A549 (cell line): ENCODE measurements around the gene SLC66A2. TPM values are rescaled to one million over a fixed set of nuclear protein-coding genes. Genes with fewer than 3 reads are reported as not detected.

Experiments
- ATAC-seq, 2 experiments: fragments of 200-7000 bp in 1 of 2; fragments of >200 bp in 1 of 2; cut with Nextera tagmentation in 1 of 2; cut with Tn5 transposase in 1 of 2; 3 replicates each; pipeline versions ENCODE4 v1.8.0 to v1.9.1; 2018 to 2020; ENCODE audit warnings: mild to moderate bottlenecking in 1 of 2, moderate library complexity in 1 of 2
- CTCF ChIA-PET: fragments of 300-600 bp; sonication (Branson Sonifier 250); formaldehyde crosslinking; extraction: SDS; loops from one replicate; lab custom pipeline; 2021; ENCODE audit warnings: antibody characterized with exemption, inconsistent platforms; lab: Yijun Ruan, JAX
- POLR2A ChIA-PET: fragments of 350-600 bp; formaldehyde crosslinking; extraction: SDS; loops from one replicate; lab custom pipeline; 2021; ENCODE audit warnings: antibody characterized with exemption, inconsistent platforms; lab: Yijun Ruan, JAX
- DNase-seq, 2 experiments: peaks; one replicate each; pipeline versions ENCODE4 v3.0.0 to v3.0.0-alpha.2; 2011 to 2016; ENCODE audit warnings: low read depth in 1 of 2, low spot score in 1 of 2
- FAIRE-seq: peaks from 2 replicates; lab custom pipeline; 2011; peaks lifted over from hg19 to GRCh38; lab: Jason Lieb, UNC
- H3K27ac ChIP-seq, 2 experiments: fragments of >200 bp; sonication (Bioruptor Twin); formaldehyde crosslinking; 3 replicates each; pipeline ENCODE4 v1.5.1; 2016 to 2017
- H3K4me1 ChIP-seq: fragments of >200 bp; sonication (Bioruptor Twin); formaldehyde crosslinking; 3 replicates; pipeline ENCODE4 v1.6.1; 2016
- H3K4me2 ChIP-seq: fragments of >200 bp; sonication (Bioruptor Twin); formaldehyde crosslinking; 3 replicates; pipeline ENCODE4 v1.6.1; 2016
- H3K4me3 ChIP-seq: fragments of >200 bp; sonication (Bioruptor Twin); formaldehyde crosslinking; 3 replicates; pipeline ENCODE4 v1.5.1; 2016
- H3K9me3 ChIP-seq: fragments of >200 bp; sonication (Bioruptor Twin); formaldehyde crosslinking; 3 replicates; pipeline ENCODE4 v1.6.1; 2016
- BHLHE40 ChIP-seq: IDR thresholded peaks from 2 replicates; pipeline ENCODE4 v1.6.1; 2012; ENCODE audit warnings: low read depth, low read length, inconsistent platforms
- CBX2 ChIP-seq: fragments of 200-600 bp; sonication (generic); IDR thresholded peaks from 2 replicates; pipeline ENCODE4 v1.6.1; 2016; ENCODE audit warnings: low read depth, mild to moderate bottlenecking, borderline replicate concordance
- CBX8 ChIP-seq: fragments of 200-600 bp; sonication (generic); IDR thresholded peaks from 2 replicates; pipeline ENCODE4 v1.6.1; 2016
- CHD2 ChIP-seq: fragments of 150-350 bp; IDR thresholded peaks from 2 replicates; pipeline ENCODE4 v1.6.1; 2014; ENCODE audit warnings: low read length; ENCODE audit not compliant: partially characterized antibody
- CHD4 ChIP-seq: fragments of 200-600 bp; sonication (generic); IDR thresholded peaks from 2 replicates; pipeline ENCODE4 v1.6.1; 2016; ENCODE audit warnings: antibody characterized with exemption, mild to moderate bottlenecking, borderline replicate concordance
- EHF ChIP-seq: fragments of 250-450 bp; sonication (Bioruptor Pico); IDR thresholded peaks from 2 replicates; pipeline ENCODE4 v1.5.0; 2020; ENCODE audit warnings: mild to moderate bottlenecking
- EHMT2 ChIP-seq: fragments of 200-600 bp; sonication (generic); IDR thresholded peaks from 2 replicates; pipeline ENCODE4 v1.6.1; 2016; ENCODE audit warnings: antibody characterized with exemption, low read depth, mild to moderate bottlenecking, moderate library complexity
- ESRRA ChIP-seq: fragments of 150-350 bp; IDR thresholded peaks from 2 replicates; pipeline ENCODE4 v1.6.1; 2014; ENCODE audit warnings: mild to moderate bottlenecking, low read length, borderline replicate concordance
- FOSL2 ChIP-seq, 2 experiments: fragments of 450-650 bp in 1 of 2; fragments of >200 bp in 1 of 2; sonication (Bioruptor Twin) in 1 of 2; formaldehyde crosslinking; IDR thresholded peaks; 2 replicates each; pipeline versions ENCODE4 v1.5.0 to v1.6.1; 2016 to 2020; ENCODE audit warnings: mild to moderate bottlenecking in 1 of 2, moderate library complexity in 1 of 2
- FOXS1 ChIP-seq: fragments of 250-450 bp; sonication (Bioruptor Pico); IDR thresholded peaks from 2 replicates; pipeline ENCODE4 v1.5.0; 2020; ENCODE audit warnings: mild to moderate bottlenecking, moderate library complexity
- GATA3 ChIP-seq: IDR thresholded peaks from 2 replicates; pipeline ENCODE4 v1.6.1; 2012; ENCODE audit warnings: borderline replicate concordance
- HES2 ChIP-seq: fragments of >200 bp; sonication (Bioruptor Twin); formaldehyde crosslinking; IDR thresholded peaks from 2 replicates; pipeline ENCODE4 v1.6.1; 2016
- HOXA7 ChIP-seq: fragments of 250-450 bp; sonication (Bioruptor Pico); IDR thresholded peaks from 2 replicates; pipeline ENCODE4 v1.5.0; 2020; ENCODE audit warnings: mild to moderate bottlenecking, moderate library complexity
- HOXB13 ChIP-seq: fragments of 250-450 bp; sonication (Bioruptor Pico); IDR thresholded peaks from 2 replicates; pipeline ENCODE4 v1.5.0; 2020; ENCODE audit warnings: low read depth, mild to moderate bottlenecking, moderate library complexity
- HOXB5 ChIP-seq: fragments of 250-450 bp; sonication (Bioruptor Pico); IDR thresholded peaks from 2 replicates; pipeline ENCODE4 v1.5.0; 2020; ENCODE audit warnings: mild to moderate bottlenecking, moderate library complexity
- JUNB ChIP-seq: fragments of >200 bp; sonication (Bioruptor Twin); formaldehyde crosslinking; IDR thresholded peaks from 2 replicates; pipeline ENCODE4 v1.6.1; 2016
- MYC ChIP-seq: IDR thresholded peaks from 2 replicates; pipeline ENCODE4 v1.6.1; 2012; ENCODE audit warnings: mild to moderate bottlenecking, inconsistent platforms, low read length, improper control_type of control experiment, borderline replicate concordance
- NFE2L2 ChIP-seq: fragments of 150-350 bp; conservative IDR thresholded peaks from 2 replicates; pipeline ENCODE4 v1.6.1; 2014; ENCODE audit warnings: low read length
- NPAS2 ChIP-seq: fragments of 250-450 bp; sonication (Bioruptor Pico); IDR thresholded peaks from 2 replicates; pipeline ENCODE4 v1.8.0; 2022; ENCODE audit warnings: mild to moderate bottlenecking, moderate library complexity, borderline replicate concordance
- NR3C1 ChIP-seq: fragments of >200 bp; sonication (Bioruptor Twin); formaldehyde crosslinking; IDR thresholded peaks from 3 replicates; pipeline ENCODE4 v1.6.1; 2017
- POLR2A ChIP-seq: IDR thresholded peaks from 2 replicates; pipeline ENCODE4 v1.6.1; 2012; ENCODE audit warnings: mild to moderate bottlenecking, low read length
- RAD21 ChIP-seq, 2 experiments: fragments of >200 bp in 1 of 2; sonication (Bioruptor Twin) in 1 of 2; formaldehyde crosslinking in 1 of 2; IDR thresholded peaks in 1 of 2; conservative IDR thresholded peaks in 1 of 2; 2 replicates in 1 of 2; 3 replicates in 1 of 2; pipeline ENCODE4 v1.6.1; 2012 to 2018; ENCODE audit warnings: inconsistent platforms in 1 of 2
- RARB ChIP-seq: fragments of 250-450 bp; sonication (Bioruptor Pico); IDR thresholded peaks from 2 replicates; pipeline ENCODE4 v1.8.0; 2021; ENCODE audit warnings: mild to moderate bottlenecking, moderate library complexity
- RNF2 ChIP-seq: fragments of 200-600 bp; sonication (generic); IDR thresholded peaks from 2 replicates; pipeline ENCODE4 v1.6.1; 2016; ENCODE audit warnings: low read depth, mild to moderate bottlenecking, antibody characterized with exemption, moderate library complexity, borderline replicate concordance
- SREBF2 ChIP-seq: fragments of 450-650 bp; IDR thresholded peaks from 2 replicates; pipeline ENCODE4 v1.6.1; 2014; ENCODE audit warnings: mild to moderate bottlenecking, moderate library complexity
- TFCP2L1 ChIP-seq: fragments of 250-450 bp; sonication (Bioruptor Pico); IDR thresholded peaks from 2 replicates; pipeline ENCODE4 v1.5.0; 2021; ENCODE audit warnings: mild to moderate bottlenecking
- TP53 ChIP-seq: fragments of 250-450 bp; sonication (Bioruptor Pico); IDR thresholded peaks from 2 replicates; pipeline ENCODE4 v1.5.0; 2021; ENCODE audit warnings: mild to moderate bottlenecking, moderate library complexity
- ZNF302 ChIP-seq: fragments of 250-450 bp; sonication (Bioruptor Pico); IDR thresholded peaks from 2 replicates; pipeline ENCODE4 v1.9.0; 2021; ENCODE audit warnings: inconsistent platforms, mild to moderate bottlenecking, moderate library complexity
- WGBS: methylation state at CpG from one replicate; pipeline ENCODE4 v1.1.6; 2017; ENCODE audit errors: missing lambda C conversion rate; 5-methylcytosine and 5-hydroxymethylcytosine counted together
- polyA plus RNA-seq, 4 experiments: library from polyadenylated mRNA; depleted of rRNA in 3 of 4; stranded (reverse); fragments of >200 nt; fragmentation: RNase III in 1 of 4; extraction: RNeasy Plus Mini Kit Qiagen cat#74134 plus additional on column Dnase treatment in 1 of 4; gene quantifications; 2 replicates in 3 of 4; 3 replicates in 1 of 4; pipeline ENCODE4 v1.2.3, GENCODE V29; 2011 to 2017
- TF ChIP-seq, protein P1 (sequence below): fragments of 250-450 bp; sonication (Bioruptor Pico); IDR thresholded peaks from 2 replicates; pipeline ENCODE4 v1.5.0; 2020; ENCODE audit warnings: low read depth, mild to moderate bottlenecking, moderate library complexity
- TF ChIP-seq, protein P2 (sequence below): fragments of 250-450 bp; sonication (Bioruptor Pico); IDR thresholded peaks from 2 replicates; pipeline ENCODE4 v1.5.0; 2021; ENCODE audit warnings: mild to moderate bottlenecking, moderate library complexity, borderline replicate concordance
- TF ChIP-seq, protein P3 (sequence below): fragments of 450-650 bp; IDR thresholded peaks from 2 replicates; pipeline ENCODE4 v1.6.1; 2014; ENCODE audit warnings: antibody characterized with exemption

SLC66A2 gene
- polyA plus RNA-seq, 2 of the 4 experiments (the other 2 are of a cell fraction), result 4.8 to 11.5 TPM

- Histone ChIP-seq H3K9me3 (peaks cover 8% of the 10 kb centered on the region), H3K4me3 (no peak overlapping the region), H3K4me2 (no peak overlapping the region), H3K4me1 (no peaks in the 10 kb centered on the region), H3K27ac (no peak overlapping the region)
- ATAC-seq (no peak), FAIRE-seq (no peak), DNase-seq (no peak)
- TF ChIP-seq CHD2 (no peak), TFCP2L1 (CRISPR knock-in tag) (no peak), SREBF2 (no peak), JUNB (no peak), GATA3 (no peak), HOXB5 (CRISPR knock-in tag) (no peak), POLR2A (no peak), ZNF302 (CRISPR knock-in tag) (no peak), FOSL2 (IDR thresholded peaks at IDR 0.05) (no peak), FOSL2 (CRISPR knock-in tag; IDR thresholded peaks at IDR 0.05) (no peak), HOXA7 (CRISPR knock-in tag) (no peak), RAD21 (conservative IDR thresholded peaks at IDR 0.05 in 1 of 2, IDR thresholded peaks at IDR 0.05 in 1 of 2) (no peak), HOXB13 (CRISPR knock-in tag) (no peak), EHF (CRISPR knock-in tag) (no peak), RNF2 (no peak), CBX8 (no peak), MYC (no peak), RARB (CRISPR knock-in tag) (no peak)
- TF ChIP-seq, protein P1, sequence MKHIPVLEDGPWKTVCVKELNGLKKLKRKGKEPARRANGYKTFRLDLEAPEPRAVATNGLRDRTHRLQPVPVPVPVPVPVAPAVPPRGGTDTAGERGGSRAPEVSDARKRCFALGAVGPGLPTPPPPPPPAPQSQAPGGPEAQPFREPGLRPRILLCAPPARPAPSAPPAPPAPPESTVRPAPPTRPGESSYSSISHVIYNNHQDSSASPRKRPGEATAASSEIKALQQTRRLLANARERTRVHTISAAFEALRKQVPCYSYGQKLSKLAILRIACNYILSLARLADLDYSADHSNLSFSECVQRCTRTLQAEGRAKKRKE (CRISPR knock-in tag), result no peak
- TF ChIP-seq, protein P2, sequence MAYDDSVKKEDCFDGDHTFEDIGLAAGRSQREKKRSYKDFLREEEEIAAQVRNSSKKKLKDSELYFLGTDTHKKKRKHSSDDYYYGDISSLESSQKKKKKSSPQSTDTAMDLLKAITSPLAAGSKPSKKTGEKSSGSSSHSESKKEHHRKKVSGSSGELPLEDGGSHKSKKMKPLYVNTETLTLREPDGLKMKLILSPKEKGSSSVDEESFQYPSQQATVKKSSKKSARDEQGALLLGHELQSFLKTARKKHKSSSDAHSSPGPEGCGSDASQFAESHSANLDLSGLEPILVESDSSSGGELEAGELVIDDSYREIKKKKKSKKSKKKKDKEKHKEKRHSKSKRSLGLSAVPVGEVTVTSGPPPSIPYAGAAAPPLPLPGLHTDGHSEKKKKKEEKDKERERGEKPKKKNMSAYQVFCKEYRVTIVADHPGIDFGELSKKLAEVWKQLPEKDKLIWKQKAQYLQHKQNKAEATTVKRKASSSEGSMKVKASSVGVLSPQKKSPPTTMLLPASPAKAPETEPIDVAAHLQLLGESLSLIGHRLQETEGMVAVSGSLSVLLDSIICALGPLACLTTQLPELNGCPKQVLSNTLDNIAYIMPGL, result no peak
- 99% methylated on average over 12 of the region's 28 CpGs for WGBS
- ChIA-PET CTCF (no interaction called here), POLR2A (no interaction called here)
Measured at GRCh38 chr18:79903071-79903635, 48.3 kb downstream of the SLC66A2 start.

- TF ChIP-seq, protein P3, sequence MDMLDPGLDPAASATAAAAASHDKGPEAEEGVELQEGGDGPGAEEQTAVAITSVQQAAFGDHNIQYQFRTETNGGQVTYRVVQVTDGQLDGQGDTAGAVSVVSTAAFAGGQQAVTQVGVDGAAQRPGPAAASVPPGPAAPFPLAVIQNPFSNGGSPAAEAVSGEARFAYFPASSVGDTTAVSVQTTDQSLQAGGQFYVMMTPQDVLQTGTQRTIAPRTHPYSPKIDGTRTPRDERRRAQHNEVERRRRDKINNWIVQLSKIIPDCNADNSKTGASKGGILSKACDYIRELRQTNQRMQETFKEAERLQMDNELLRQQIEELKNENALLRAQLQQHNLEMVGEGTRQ, result no peak
- H3K27ac ChIP-seq, result no peak overlapping the region
- FAIRE-seq (no peak), DNase-seq (no peak), ATAC-seq (no peak)
- WGBS, result 94% methylated on average over 10 of the region's 20 CpGs
- H3K9me3 ChIP-seq, result peaks cover 13% of the 10 kb centered on the region
- H3K4me2 ChIP-seq, result no peak overlapping the region
- CTCF ChIA-PET, result no interaction called here
- H3K4me3 ChIP-seq, result no peak overlapping the region
- no peaks in the 10 kb centered on the region for H3K4me1 ChIP-seq
- POLR2A ChIA-PET, result no interaction called here
Measured at GRCh38 chr18:79902640-79903039, 48.8 kb downstream of the SLC66A2 start.

- FAIRE-seq (no peak), DNase-seq (no peak), ATAC-seq (no peak)
- H3K4me3 ChIP-seq, result no peak overlapping the region
- POLR2A ChIA-PET, result no interaction called here
- CTCF ChIA-PET, result no interaction called here
- no peak overlapping the region for H3K4me2 ChIP-seq
- H3K4me1 ChIP-seq, result no peaks in the 10 kb centered on the region
- H3K27ac ChIP-seq, result no peak overlapping the region
- 93% methylated on average over 7 of the region's 8 CpGs for WGBS
- peaks cover 18% of the 10 kb centered on the region for H3K9me3 ChIP-seq
- TF ChIP-seq FOXS1 (CRISPR knock-in tag) (no peak), GATA3 (no peak), EHMT2 (no peak), HOXA7 (CRISPR knock-in tag) (no peak), ESRRA (no peak), TP53 (no peak), NFE2L2 (no peak), NPAS2 (CRISPR knock-in tag) (no peak), CHD4 (no peak), CBX2 (no peak), HES2 (no peak), NR3C1 (no peak), BHLHE40 (no peak)
- TF ChIP-seq, protein P3, result no peak
Measured at GRCh38 chr18:79902075-79902474, 49.4 kb downstream of the SLC66A2 start.
